ENCODE data around the gene ITPKB. TPM values are rescaled to one million over a fixed set of nuclear protein-coding genes. Genes with fewer than 3 reads are reported as not detected.

Gene ITPKB
- total RNA-seq, 1 experiment from 2014 or later = 1.4 TPM

- no peak for DNase-seq (ENCODE audit: extremely low read depth, low read depth)
Observed at GRCh38 chr1:226593541-226593940, 145.5 kb downstream of the ITPKB start.

- DNase-seq (ENCODE audit: extremely low read depth, low read depth) = no peak
Observed at GRCh38 chr1:226590614-226591013, 148.5 kb downstream of the ITPKB start.

GRCh38 chr1:226589008-226589733 is 149.9 kb downstream of the ITPKB start:
- DNase-seq (ENCODE audit: extremely low read depth, low read depth) = no peak

GRCh38 chr1:226588484-226588883 is 150.6 kb downstream of the ITPKB start:
- DNase-seq (ENCODE audit: extremely low read depth, low read depth) = no peak

GRCh38 chr1:226586650-226587422 is 152.2 kb downstream of the ITPKB start:
- no peak for DNase-seq (ENCODE audit: extremely low read depth, low read depth)

GRCh38 chr1:226586116-226586515 is 153.0 kb downstream of the ITPKB start:
- no peak for DNase-seq (ENCODE audit: extremely low read depth, low read depth)

GRCh38 chr1:226584164-226584563 is 154.9 kb downstream of the ITPKB start:
- DNase-seq (ENCODE audit: extremely low read depth, low read depth) = no peak

GRCh38 chr1:226582966-226583365 is 156.1 kb downstream of the ITPKB start:
- no peak for DNase-seq (ENCODE audit: extremely low read depth, low read depth)

Small RNA genes within 50 kb of the gene (small RNA-seq; reads per million reads assigned to genes)
- 0 reads per million in 2 experiments for gene RPS27P5

Other genes with a start within 250 kb of the ITPKB start
- gene STUM, start 190.5 kb downstream of the ITPKB start, total RNA-seq (2014; rRNA removed; shearing (Covaris generic)) = not detected in 2 replicates
- gene PSEN2, start 131.3 kb upstream of the ITPKB start, total RNA-seq (2014; rRNA removed; shearing (Covaris generic)) = 20.0 and 24.1 TPM in 2 replicates
- 24.7 and 29.0 TPM in 2 replicates for gene COQ8A, start 201.0 kb upstream of the ITPKB start, total RNA-seq (2014; rRNA removed; shearing (Covaris generic))

All from NCI-H460 (cell line).